WTC11 (cell line): ENCODE data around the gene ZNF646. TPM values are rescaled to one million over a fixed set of nuclear protein-coding genes. Genes with fewer than 3 reads are reported as not detected.

Experiments
- ATAC-seq: fragments of 200-7000 bp; cut with Tn5 transposase; 2 replicates; pipeline ENCODE4 v1.10.0; 2021; ENCODE audit warnings: mild to moderate bottlenecking, moderate library complexity
- CTCF ChIA-PET: fragments of 300-600 bp; sonication (Branson Sonifier 250); formaldehyde crosslinking; loops from one replicate; lab custom pipeline; 2021; ENCODE audit warnings: antibody characterized with exemption; lab: Charles Lee
- POLR2A ChIA-PET: fragments of 350-600 bp; sonication (Branson Sonifier 250); formaldehyde crosslinking; loops from one replicate; lab custom pipeline; 2021; ENCODE audit warnings: antibody characterized with exemption; lab: Charles Lee
- DNase-seq: peaks from one replicate; pipeline ENCODE4 v3.0.0; 2021; ENCODE audit warnings: low spot score
- H3K27ac Mint-ChIP-seq: 2 replicates; pipeline ENCODE4 v1.8.0; 2021; ENCODE audit warnings: mixed read lengths
- H3K27me3 Mint-ChIP-seq: 2 replicates; pipeline ENCODE4 v1.8.0; 2021; ENCODE audit warnings: low read depth, mild to moderate bottlenecking, moderate library complexity, mixed read lengths
- H3K36me3 Mint-ChIP-seq: 2 replicates; pipeline ENCODE4 v1.8.0; 2021; ENCODE audit warnings: mixed read lengths
- H3K4me1 Mint-ChIP-seq: 2 replicates; pipeline ENCODE4 v1.8.0; 2022; ENCODE audit warnings: mixed read lengths
- H3K4me3 Mint-ChIP-seq: 2 replicates; pipeline ENCODE4 v1.8.0; 2021; ENCODE audit warnings: mild to moderate bottlenecking, moderate library complexity, mixed read lengths
- H3K9me3 Mint-ChIP-seq: 2 replicates; pipeline ENCODE4 v1.8.0; 2021; ENCODE audit warnings: mixed read lengths
- AR ChIP-seq: fragments of 250-450 bp; sonication (Bioruptor Pico); IDR thresholded peaks from 2 replicates; pipeline ENCODE4 v1.9.0; 2021; ENCODE audit warnings: mild to moderate bottlenecking
- CBFB ChIP-seq: sonication (generic); formaldehyde crosslinking; IDR thresholded peaks from 2 replicates; pipeline ENCODE4 v1.8.1; 2022; ENCODE audit warnings: mild to moderate bottlenecking, low read depth, missing genetic modification reagents
- CDX4 ChIP-seq: fragments of 250-450 bp; sonication (Bioruptor Pico); IDR thresholded peaks from 2 replicates; pipeline ENCODE4 v1.9.0; 2021; ENCODE audit warnings: moderate library complexity, mild to moderate bottlenecking, inconsistent platforms, borderline replicate concordance
- CTCF ChIP-seq: fragments of 200-600 bp; IDR thresholded peaks from 2 replicates; pipeline ENCODE4 v1.8.0; 2022; ENCODE audit warnings: antibody characterized with exemption
- ERG ChIP-seq: fragments of 250-450 bp; sonication (Bioruptor Pico); IDR thresholded peaks from 2 replicates; pipeline ENCODE4 v1.8.0; 2021; ENCODE audit warnings: mild to moderate bottlenecking
- ETV6 ChIP-seq: sonication (generic); formaldehyde crosslinking; IDR thresholded peaks from 2 replicates; pipeline ENCODE4 v1.8.1; 2022; ENCODE audit warnings: mild to moderate bottlenecking, missing genetic modification reagents
- FOXK1 ChIP-seq: sonication (generic); formaldehyde crosslinking; IDR thresholded peaks from 2 replicates; pipeline ENCODE4 v1.8.0; 2022; ENCODE audit warnings: mild to moderate bottlenecking, moderate library complexity, missing genetic modification reagents
- HMGXB4 ChIP-seq: sonication (generic); formaldehyde crosslinking; IDR thresholded peaks from 2 replicates; pipeline ENCODE4 v1.8.1; 2023; ENCODE audit warnings: mild to moderate bottlenecking, moderate library complexity, missing genetic modification reagents
- IRF2 ChIP-seq: sonication (generic); formaldehyde crosslinking; IDR thresholded peaks from 2 replicates; pipeline ENCODE4 v1.8.0; 2022; ENCODE audit warnings: low read depth, missing genetic modification reagents, borderline replicate concordance
- KAT7 ChIP-seq: sonication (generic); formaldehyde crosslinking; IDR thresholded peaks from 2 replicates; pipeline ENCODE4 v1.8.1; 2023; ENCODE audit warnings: missing genetic modification reagents, mild to moderate bottlenecking, borderline replicate concordance
- MLX ChIP-seq: sonication (generic); formaldehyde crosslinking; IDR thresholded peaks from 2 replicates; pipeline ENCODE4 v1.8.1; 2023; ENCODE audit warnings: mild to moderate bottlenecking, missing genetic modification reagents, moderate library complexity
- MYBL2 ChIP-seq: sonication (generic); formaldehyde crosslinking; IDR thresholded peaks from 2 replicates; pipeline ENCODE4 v1.8.1; 2023; ENCODE audit warnings: mild to moderate bottlenecking, moderate library complexity, missing genetic modification reagents
- PRDM15 ChIP-seq: sonication (generic); formaldehyde crosslinking; IDR thresholded peaks from 2 replicates; pipeline ENCODE4 v1.8.0; 2022; ENCODE audit warnings: missing genetic modification reagents
- SMAD3 ChIP-seq: sonication (generic); formaldehyde crosslinking; IDR thresholded peaks from 2 replicates; pipeline ENCODE4 v1.8.0; 2022; ENCODE audit warnings: missing genetic modification reagents, mild to moderate bottlenecking, borderline replicate concordance
- USF1 ChIP-seq: sonication (generic); formaldehyde crosslinking; IDR thresholded peaks from 2 replicates; pipeline ENCODE4 v1.8.0; 2022; ENCODE audit warnings: mild to moderate bottlenecking, missing genetic modification reagents
- ZMAT4 ChIP-seq: fragments of 250-450 bp; sonication (Bioruptor Pico); IDR thresholded peaks from 2 replicates; pipeline ENCODE4 v1.9.0; 2021; ENCODE audit warnings: mild to moderate bottlenecking
- ZNF232 ChIP-seq: sonication (generic); formaldehyde crosslinking; IDR thresholded peaks from 2 replicates; pipeline ENCODE4 v1.8.0; 2022; ENCODE audit warnings: mild to moderate bottlenecking, missing genetic modification reagents
- ZNF425 ChIP-seq: fragments of 250-450 bp; sonication (Bioruptor Pico); conservative IDR thresholded peaks from 2 replicates; pipeline ENCODE4 v1.9.0; 2021; ENCODE audit warnings: mild to moderate bottlenecking
- total RNA-seq: library from RNA; stranded (reverse); gene quantifications from 3 replicates; pipeline ENCODE4 v1.2.3, GENCODE V29; 2021

Gene ZNF646
- total RNA-seq, 1 experiment from 2014 or later, result 29.3 TPM

GRCh38 chr16:31111881-31112466, 37.8 kb downstream of the ZNF646 start:
- no peak for TF ChIP-seq FOXK1 (CRISPR knock-in tag)
- no peak for TF ChIP-seq ERG (CRISPR knock-in tag)
- no peak for TF ChIP-seq CTCF
- no peak for TF ChIP-seq MYBL2 (CRISPR knock-in tag)
- no peak for TF ChIP-seq AR (CRISPR knock-in tag)
- no peak for TF ChIP-seq HMGXB4
- TF ChIP-seq IRF2 (CRISPR knock-in tag), result no peak
- no peak for TF ChIP-seq SMAD3
- TF ChIP-seq ZMAT4 (CRISPR knock-in tag), result no peak
- no peak for TF ChIP-seq ZNF425
- no peak for TF ChIP-seq KAT7
- TF ChIP-seq ETV6 (CRISPR knock-in tag), result no peak
- TF ChIP-seq CBFB (CRISPR knock-in tag), result no peak
- TF ChIP-seq ZNF232, result no peak
- no peak for TF ChIP-seq PRDM15 (CRISPR knock-in tag)
- TF ChIP-seq MLX, result no peak
- TF ChIP-seq CDX4, result no peak
- no peak for TF ChIP-seq USF1
- Mint-ChIP-seq H3K27me3 (no peaks in the 10 kb centered on the region), H3K4me3 (no peak overlapping the region), H3K4me1 (peaks cover 9% of the 10 kb centered on the region; the same call in 1 of the 2 replicates), H3K36me3 (peaks cover 30% of the 10 kb centered on the region), H3K27ac (no peak overlapping the region), H3K9me3 (no peaks in the 10 kb centered on the region)
- CTCF ChIA-PET, result no interaction called here
- POLR2A ChIA-PET, result no interaction called here
- ATAC-seq (no peak), DNase-seq (no peak)
